ENCODE results near the gene GATAD1.

Gene GATAD1

DNA sequence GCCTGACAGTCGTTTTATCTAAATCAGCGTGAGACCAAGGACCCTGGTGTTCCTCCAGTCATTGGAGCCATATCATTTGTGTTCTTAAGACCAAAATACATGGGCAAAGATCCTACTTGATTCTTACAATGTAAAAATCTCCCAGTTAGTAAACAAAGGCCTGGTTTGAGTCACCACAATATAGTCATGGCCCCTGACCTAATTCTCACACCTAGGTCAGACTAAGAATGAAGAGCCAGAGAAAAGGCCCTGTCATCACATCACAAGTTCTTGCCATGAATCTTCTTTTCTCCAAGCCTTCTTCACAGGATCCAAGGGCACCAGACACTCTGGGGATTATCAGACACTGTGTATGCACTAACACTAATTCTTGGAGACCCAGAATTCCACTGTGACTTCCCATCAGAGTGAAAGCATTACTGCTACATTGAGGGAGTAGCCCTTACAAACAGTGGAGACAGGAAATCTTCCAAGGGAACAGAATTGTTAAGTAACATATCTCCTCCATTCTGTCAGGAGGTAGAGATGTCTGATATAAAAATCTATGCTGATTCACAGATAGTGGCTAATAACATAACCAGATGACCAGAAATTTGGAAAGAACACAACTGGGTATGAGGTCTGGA is 38.1 kb downstream of the GATAD1 start:
- no peak for DNase-seq

DNA sequence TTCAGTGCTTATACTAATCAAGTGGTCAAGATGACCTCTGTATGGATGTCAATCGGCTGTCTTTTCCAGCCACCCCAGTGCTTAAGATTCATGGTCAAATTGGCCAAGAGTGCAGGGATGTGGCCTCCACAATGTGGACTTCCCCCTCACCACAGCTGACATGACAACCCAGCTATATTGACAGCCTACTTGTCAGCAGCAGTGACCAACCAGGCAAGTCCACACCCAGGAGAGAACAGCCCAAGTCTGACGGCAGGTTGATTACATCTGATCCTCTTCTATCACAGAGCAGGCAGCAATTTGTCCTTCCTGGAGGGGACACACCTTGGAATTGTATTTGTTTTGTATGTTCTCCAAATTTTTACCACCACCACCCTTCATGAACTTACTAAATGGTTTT is 38.7 kb downstream of the GATAD1 start:
- no peak for DNase-seq

DNA sequence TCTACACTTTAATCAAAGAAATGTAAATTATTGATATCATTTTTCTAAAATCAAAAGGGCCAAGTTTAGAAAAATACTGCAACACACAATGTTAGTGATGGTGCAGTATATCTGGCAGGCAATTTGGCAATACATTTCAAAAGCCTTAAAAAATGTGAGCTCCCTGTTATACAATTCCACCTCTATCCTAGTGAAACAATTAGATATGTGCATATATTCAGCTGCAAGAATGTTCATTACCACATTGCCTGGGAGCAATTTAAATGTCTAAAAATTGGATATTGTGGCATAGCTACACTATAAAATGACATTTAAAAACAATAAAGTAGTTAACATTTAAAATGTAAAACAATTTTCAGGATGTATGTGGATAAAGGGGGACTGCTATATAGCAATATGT is 40.5 kb downstream of the GATAD1 start:
- DNase-seq: no peak

DNA sequence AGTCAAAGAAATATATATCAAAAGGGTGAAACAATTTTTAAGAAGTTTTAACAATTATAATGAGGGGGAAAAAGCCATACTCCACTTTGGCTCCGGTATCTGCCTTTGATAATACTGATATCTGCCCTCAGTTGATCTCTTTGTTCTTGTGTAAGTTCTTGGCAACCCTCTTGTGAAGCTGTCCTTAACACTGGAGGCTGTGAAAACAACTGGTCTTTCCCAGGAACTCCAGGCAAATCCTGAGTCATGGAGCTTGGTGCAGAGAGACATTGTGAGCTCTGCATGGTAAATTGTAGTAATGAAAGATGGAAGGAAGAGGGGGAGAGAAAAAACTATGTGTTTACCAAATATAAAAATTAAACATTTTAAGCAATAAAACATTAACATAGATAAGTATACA is 42.4 kb downstream of the GATAD1 start:
- DNase-seq: no peak

DNA sequence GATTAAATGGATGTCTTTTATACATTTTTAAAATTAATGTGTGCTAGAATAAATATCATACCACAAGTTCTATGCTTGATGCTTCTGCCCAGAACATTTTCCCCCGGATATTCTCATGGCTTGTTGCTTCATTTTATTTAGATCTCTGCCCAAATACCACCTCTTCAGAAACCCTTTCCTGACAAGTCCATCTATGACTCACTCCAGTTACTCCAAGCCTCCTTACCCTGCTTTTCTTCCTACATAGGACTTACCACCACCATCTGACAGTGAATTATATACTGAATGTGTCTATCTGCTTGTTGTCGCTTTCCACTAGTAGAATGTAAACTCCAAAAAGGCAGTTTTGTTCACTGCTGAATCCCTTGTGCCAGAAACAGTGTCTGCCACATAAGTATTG is 49.6 kb downstream of the GATAD1 start:
- DNase-seq: no peak

DNA sequence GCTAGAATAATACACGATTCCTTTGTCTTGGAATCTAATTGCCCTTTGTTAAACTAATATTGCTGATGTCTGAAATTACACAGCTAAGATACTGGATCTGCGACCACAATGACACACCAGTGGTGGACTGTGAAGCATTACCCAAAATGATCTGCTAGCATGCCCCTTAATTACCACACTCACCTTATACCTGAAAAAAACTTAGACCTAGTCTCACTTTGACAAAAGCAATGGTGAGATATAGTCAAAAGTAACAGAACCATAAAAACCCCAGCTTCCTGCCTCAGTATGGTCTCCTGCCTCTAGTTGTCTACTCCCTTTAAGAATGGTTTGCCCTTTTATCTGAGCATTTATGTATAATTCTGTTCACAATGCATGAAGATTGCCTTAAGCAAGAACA is 51.3 kb downstream of the GATAD1 start:
- DNase-seq: no peak

DNA sequence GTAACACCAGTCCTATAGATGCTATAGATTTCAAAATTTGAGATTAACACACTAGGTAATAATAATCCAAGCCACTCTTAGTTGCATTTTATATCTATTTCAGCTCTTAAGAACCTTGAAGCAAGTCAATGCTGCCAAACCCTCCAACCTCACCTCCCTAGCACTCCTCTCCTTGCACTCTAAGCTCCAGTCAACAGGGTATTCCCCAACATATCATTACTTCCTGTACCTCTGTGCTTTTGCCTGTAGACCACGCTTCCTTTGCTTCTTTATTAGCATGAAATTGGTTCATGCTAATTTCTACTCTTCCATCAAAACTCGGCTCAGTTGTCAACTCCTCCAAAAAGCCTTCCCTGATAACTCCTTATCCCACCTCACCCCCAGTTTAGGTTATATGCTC is 56.5 kb downstream of the GATAD1 start:
- DNase-seq: no peak

DNA sequence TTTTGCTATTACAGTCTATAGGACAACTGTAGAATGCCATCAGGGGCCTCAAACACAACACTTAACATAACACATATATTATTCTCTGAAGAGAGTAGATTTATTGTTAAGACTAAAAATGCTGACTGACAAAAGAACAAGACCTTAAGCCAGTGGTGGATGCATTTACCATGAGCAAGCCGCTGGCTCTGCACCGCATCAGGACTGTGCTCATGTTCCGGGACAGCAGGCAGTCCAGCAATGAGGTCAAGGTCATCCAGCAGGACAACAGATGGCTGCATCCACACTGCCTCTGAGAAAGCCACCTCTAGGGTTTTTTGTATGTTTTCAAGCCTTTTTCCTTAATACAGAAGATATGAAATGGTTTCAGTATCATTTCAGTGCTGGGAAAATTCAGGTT is 57.3 kb downstream of the GATAD1 start:
- no peak for DNase-seq

DNA sequence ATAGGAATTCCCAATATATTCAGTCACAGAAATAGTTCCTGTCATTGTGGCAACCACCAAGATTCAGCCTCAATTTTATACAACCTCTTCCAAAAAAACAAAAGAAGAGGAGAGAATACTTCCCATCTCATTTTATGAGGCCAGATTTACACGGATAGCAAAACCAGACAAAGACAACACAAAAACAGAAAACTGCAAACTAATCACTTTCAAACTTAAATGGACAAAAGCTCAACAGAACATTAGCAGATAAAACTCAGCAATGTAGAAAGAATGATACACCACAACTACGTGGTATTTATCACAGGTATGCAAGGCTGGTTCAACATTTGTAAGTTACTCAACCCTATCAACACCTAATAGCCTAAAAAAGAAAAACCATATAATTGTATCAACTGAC is 59.1 kb downstream of the GATAD1 start:
- DNase-seq: no peak

DNA sequence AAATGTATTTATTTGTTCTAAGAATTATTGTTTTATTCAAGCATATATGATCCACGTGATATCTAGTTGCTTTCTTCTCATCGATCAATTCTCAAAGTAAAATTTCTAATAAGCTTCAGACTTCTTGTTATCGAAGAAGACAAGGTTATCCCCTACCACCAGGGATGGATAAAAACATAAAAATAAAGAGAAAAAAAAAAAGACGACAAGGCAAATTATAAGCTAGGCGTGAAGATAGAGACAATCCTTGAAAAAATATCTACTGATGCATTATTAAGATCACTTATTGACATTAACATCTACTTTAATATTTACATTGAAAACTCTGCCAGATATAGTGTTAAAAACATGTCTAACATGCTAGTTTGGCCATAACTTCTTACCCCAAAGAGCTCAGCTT is 61.7 kb downstream of the GATAD1 start:
- DNase-seq: no peak
